Right atrium auricular region (tissue), 2 donors: ENCODE results near the gene CTBP1. TPM values are rescaled to one million over a fixed set of nuclear protein-coding genes. Genes with fewer than 3 reads are reported as not detected.

Source experiments
- DNase-seq: peaks from one replicate; pipeline ENCODE4 v3.0.0-alpha.2; 2019; ENCODE audit warnings: low spot score
- H3K27ac ChIP-seq, 2 donors: fragments of 200-600 bp; sonication (generic); 1 replicate in 1 of 2; 2 replicates in 1 of 2; pipeline ENCODE4 v1.5.1; 2016 to 2019
- H3K27me3 ChIP-seq, 2 donors: fragments of 200-600 bp; sonication (generic); one replicate each; pipeline versions ENCODE4 v1.5.1 to v1.6.0; 2017 to 2019
- H3K36me3 ChIP-seq: fragments of 200-600 bp; sonication (generic); one replicate; pipeline ENCODE4 v1.5.1; 2016
- H3K4me1 ChIP-seq, 2 donors: fragments of 200-600 bp; sonication (generic); one replicate each; pipeline versions ENCODE4 v1.5.1 to v1.6.0; 2017 to 2019
- H3K4me3 ChIP-seq, 2 donors: fragments of 200-600 bp; sonication (generic); 1 replicate in 1 of 2; 2 replicates in 1 of 2; pipeline ENCODE4 v1.5.1; 2017 to 2019; ENCODE audit warnings: mild to moderate bottlenecking in 1 of 2, moderate library complexity in 1 of 2
- H3K9me3 ChIP-seq, 2 donors: fragments of 200-600 bp; sonication (generic); one replicate each; pipeline ENCODE4 v1.5.1; 2019
- CTCF ChIP-seq, 2 donors: fragments of 200-600 bp; sonication (generic); IDR thresholded peaks; one replicate each; pipeline ENCODE4 v1.5.1; 2019; ENCODE audit warnings: antibody characterized with exemption in 2 of 2
- total RNA-seq, 2 donors: library from RNA; depleted of rRNA; stranded (reverse); fragments of >200 nt; gene quantifications; one replicate each; pipeline ENCODE4 v1.1.0, GENCODE V29; 2016

Gene CTBP1
- total RNA-seq, 2 donors from 2014 or later = 104 to 140 TPM

DNA sequence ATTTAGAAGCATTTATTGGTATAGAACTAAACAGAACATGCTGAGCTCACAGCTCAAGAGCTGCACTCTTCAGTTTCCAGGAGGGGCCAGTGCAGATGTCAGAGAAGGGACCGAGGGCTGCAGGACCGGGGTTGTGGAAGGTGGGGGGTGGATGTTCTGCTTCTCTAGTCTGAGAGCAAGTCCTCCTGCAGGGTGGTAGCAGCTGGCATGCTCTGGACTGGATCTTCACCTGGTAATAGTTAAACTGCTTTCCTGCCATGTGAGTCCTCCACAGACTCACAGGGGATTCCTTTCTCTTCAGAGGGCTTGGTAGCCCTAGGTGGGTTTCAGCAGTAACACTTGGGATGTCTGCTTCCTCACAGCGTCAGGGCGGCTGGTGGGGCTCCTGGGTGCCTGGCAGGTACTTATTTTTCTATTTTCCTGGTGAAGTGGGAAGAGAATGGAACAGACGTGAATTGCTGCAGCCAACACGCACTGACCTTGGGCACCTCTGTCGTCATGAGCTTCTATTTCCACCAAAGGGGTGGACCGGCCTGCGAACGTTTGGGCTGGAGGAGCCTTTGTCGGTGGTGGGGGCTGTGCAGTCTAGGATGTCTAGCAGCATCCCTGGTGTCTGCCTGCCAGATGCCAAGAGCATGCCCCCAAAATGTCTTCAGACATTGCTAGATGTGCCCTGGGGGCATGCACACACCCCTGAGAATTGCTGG lies 43.2 kb upstream of the CTBP1 start:
- H3K36me3 ChIP-seq = peaks cover 6% of the 10 kb centered on the region
- no peaks in the 10 kb centered on the region for H3K27me3 ChIP-seq
- H3K4me1 ChIP-seq = peaks cover 0 to 56% of the 10 kb centered on the region in 2 donors
- no peak for TF ChIP-seq CTCF (IDR thresholded peaks at IDR 0.05)
- no peak overlapping the region for H3K4me3 ChIP-seq
- DNase-seq = no peak
- H3K9me3 ChIP-seq = no peaks in the 10 kb centered on the region
- peak overlapping the region in 1 of 2 donors; percentile 36 for H3K27ac ChIP-seq

GRCh38 chr4:1291091-1291490 lies 42.2 kb upstream of the CTBP1 start:
- no peaks in the 10 kb centered on the region for H3K9me3 ChIP-seq
- H3K4me3 ChIP-seq = peak overlapping the region; percentile 92 to 96
- DNase-seq = no peak
- no peak for TF ChIP-seq CTCF (IDR thresholded peaks at IDR 0.05)
- peak overlapping the region; percentile 89 for H3K27ac ChIP-seq
- H3K4me1 ChIP-seq = peaks cover 0 to 56% of the 10 kb centered on the region in 2 donors
- H3K27me3 ChIP-seq = no peaks in the 10 kb centered on the region
- H3K36me3 ChIP-seq = no peaks in the 10 kb centered on the region

DNA sequence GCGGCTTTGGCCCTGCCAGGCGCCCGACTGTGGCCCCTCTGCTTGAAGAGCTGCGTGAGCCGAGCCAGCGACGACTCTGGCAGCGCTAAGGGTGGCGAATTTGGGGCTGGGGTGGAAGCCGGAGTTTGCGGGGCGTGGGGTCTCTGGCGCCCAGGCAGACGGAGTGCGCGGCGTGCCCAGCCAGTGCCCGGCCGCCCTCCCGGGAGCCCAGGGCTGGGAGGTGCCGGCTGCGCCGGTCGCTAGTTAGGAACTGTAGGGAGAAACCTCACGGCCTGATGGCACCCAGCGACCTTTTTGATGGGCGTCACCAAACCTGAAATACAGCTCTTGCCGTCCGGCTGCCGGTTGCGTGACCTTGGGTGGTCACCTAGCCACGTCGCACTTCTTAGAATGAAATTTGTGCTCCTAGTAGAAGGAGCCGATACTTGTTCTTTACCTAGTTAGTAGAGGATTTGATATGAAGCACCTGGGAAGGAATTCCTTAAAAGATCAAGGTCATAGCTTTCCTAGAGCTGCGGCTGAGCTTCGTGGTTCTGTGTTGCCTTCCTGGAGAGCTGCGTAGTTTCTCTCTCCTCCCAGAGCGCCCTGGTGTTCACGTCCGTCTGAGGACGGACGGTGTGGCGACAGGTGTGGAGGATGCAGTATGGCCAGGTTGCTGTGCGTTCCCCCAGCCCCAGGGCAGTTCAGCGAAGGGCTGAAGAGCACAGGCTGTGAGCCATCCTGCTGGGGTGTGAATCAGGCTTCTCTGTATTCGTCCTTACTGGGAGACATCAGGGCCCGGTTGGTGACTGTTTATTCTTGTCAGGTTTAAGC lies 41.4 kb upstream of the CTBP1 start:
- Histone ChIP-seq H3K4me3 (peak overlapping the region; percentile 92 to 96), H3K27ac (peak overlapping the region; percentile 89), H3K27me3 (no peaks in the 10 kb centered on the region), H3K4me1 (peaks cover 0 to 55% of the 10 kb centered on the region in 2 donors), H3K9me3 (no peaks in the 10 kb centered on the region), H3K36me3 (no peaks in the 10 kb centered on the region)
- no peak for DNase-seq
- TF ChIP-seq CTCF (IDR thresholded peaks at IDR 0.05) = no peak

DNA sequence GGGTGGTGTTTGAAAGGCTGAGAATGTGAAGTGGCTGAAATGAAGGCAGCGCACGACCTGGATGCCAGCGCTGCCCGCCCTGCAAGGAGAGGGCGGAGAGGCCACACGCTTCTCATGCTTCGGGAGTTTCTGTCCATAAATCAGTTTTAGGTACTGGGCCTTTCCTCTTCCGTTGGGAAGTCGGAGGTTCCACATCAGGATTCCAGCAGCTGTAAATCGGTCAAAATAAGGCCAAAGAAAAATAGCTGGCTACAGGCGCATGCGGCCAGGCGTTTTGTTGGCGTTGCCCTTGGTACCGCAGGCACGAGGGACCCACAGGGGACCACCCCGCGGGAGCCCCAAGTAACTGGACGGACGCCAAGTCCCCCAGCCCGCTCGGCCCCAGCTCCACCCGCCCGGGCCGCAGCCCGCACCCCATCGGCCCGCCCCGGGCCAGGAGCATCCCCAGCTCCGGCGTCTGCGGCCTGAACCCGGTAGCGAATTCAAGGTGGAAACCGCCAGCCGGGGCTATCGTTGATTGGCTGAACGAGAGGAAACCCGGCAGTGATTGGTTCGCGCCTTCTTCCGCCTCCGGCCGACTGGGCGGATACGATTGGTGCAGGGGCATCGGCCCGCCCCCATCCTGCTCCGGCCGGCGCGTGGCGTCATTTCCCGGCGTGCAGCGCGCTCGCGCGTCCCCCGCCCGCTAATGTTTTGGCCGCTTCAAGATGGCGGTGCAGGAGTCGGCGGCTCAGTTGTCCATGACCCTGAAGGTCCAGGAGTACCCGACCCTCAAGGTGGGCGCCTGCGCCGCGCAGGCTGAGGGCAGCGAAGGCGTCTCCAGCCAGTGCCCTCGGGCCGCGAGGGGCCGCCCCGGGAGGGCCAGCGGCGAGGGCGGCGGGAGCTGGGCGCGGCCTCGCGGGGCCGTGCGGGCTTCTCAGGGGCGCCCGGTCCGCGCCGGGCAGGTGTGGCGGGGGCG lies 40.6 kb upstream of the CTBP1 start, which contains the start of gene MAEA:
Gene MAEA (plus strand): TSS at position 685 of the 958 bp plus-strand sequence. CDS start 23 bp downstream, at position 708.
- peaks cover 0 to 46% of the 10 kb centered on the region in 2 donors for H3K4me1 ChIP-seq
- H3K36me3 ChIP-seq = no peaks in the 10 kb centered on the region
- H3K27me3 ChIP-seq = no peaks in the 10 kb centered on the region
- H3K4me3 ChIP-seq = peak within 1 kb of the TSS; percentile 92 to 96
- peak; percentile 99 for DNase-seq
- no peaks in the 10 kb centered on the region for H3K9me3 ChIP-seq
- peak within 1 kb of the TSS; percentile 89 for H3K27ac ChIP-seq
- TF ChIP-seq CTCF (IDR thresholded peaks at IDR 0.05) = no peak

DNA sequence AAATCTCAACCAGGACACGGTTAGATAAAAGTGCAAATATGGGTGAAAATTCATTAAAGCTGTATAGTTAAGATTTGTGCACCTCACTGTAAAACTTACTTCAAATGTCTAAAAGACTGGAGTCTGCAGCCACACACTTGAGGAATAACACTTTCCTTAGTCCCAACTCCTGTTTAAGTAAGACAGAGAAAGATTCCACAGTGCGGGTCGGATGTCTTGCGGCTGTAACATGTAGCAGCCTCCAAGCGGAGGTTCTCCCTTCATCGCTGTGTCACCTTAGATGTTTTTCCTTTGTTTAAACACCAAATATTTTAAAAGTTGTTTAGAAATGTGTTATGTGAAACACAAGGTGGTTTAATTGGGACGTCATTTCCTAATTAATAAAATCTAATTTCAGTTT lies 39.9 kb upstream of the CTBP1 start:
- no peak for DNase-seq
- no peak for TF ChIP-seq CTCF (IDR thresholded peaks at IDR 0.05)

More for the DNA sequence above, 39.9 kb upstream of the CTBP1 start:
- H3K4me1 ChIP-seq = peaks cover 0 to 39% of the 10 kb centered on the region in 2 donors
- peak overlapping the region; percentile 92 to 96 for H3K4me3 ChIP-seq
- H3K27ac ChIP-seq = peak overlapping the region; percentile 89
- no peaks in the 10 kb centered on the region for H3K27me3 ChIP-seq
- H3K36me3 ChIP-seq = no peaks in the 10 kb centered on the region
- H3K9me3 ChIP-seq = no peaks in the 10 kb centered on the region
